ENCODE measurements around the gene FSTL5.

FSTL5 gene

GRCh38 chr4:161546902-161547301 is 616.9 kb downstream of the FSTL5 start:
- TF ChIP-seq CTCF (IDR thresholded peaks at IDR 0.05), result no peak
- no peak overlapping the region for H3K4me3 ChIP-seq
- no peak overlapping the region for H3K27ac ChIP-seq
- DNase-seq (ENCODE audit: low spot score), result no peak

GRCh38 chr4:161540265-161540664 is 623.5 kb downstream of the FSTL5 start:
- no peak for TF ChIP-seq CTCF (IDR thresholded peaks at IDR 0.05)
- H3K27ac ChIP-seq, result no peak overlapping the region
- no peak overlapping the region for H3K4me3 ChIP-seq
- DNase-seq (ENCODE audit: low spot score), result no peak

DNA sequence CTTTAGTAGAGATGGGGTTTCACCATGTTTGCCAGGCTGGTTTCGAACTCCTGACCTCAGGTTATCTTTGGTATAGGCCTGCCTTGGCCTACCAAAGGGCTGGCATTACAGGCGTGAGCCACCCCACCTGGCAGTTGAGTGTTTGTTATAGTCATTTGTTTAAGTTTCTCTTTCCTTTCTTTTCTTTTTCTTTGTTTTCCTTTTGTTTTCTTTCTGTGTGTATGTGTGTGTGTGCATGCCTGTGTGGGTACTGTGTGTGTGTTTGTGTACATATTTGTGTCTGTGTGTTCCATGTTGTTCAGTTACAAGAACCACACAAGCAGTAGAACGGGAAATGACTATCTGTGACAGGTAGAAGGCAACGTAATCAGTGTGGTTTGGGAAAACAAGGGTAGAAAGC is 624.9 kb downstream of the FSTL5 start:
- no peak overlapping the region for H3K27ac ChIP-seq
- H3K4me3 ChIP-seq, result no peak overlapping the region
- no peak for TF ChIP-seq CTCF (IDR thresholded peaks at IDR 0.05)
- no peak for DNase-seq (ENCODE audit: low spot score)

- no peak overlapping the region for H3K4me3 ChIP-seq
- H3K27ac ChIP-seq, result no peak overlapping the region
- no peak for DNase-seq (ENCODE audit: low spot score)
- TF ChIP-seq CTCF (IDR thresholded peaks at IDR 0.05), result no peak
These were observed 633.1 kb downstream of the FSTL5 start for GRCh38 chr4:161530710-161531109.

DNA sequence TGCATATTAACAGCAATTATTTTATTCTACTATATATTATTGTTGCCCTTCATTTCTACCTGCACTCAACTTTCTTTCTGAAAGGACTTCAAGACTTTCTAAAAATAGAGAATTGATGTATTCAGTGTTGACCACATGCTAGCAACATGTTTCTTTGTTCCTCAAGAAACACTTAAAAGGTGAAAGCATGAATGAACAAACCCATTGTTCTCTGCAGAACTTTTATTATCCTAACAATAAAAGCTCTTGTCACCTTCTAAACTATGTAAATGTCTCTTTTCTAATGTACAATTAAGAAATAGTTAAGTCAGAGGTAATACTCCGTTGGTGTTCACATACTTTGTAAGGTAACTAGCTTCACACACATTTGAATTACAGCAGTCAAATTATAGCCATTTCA is 638.7 kb downstream of the FSTL5 start:
- Histone ChIP-seq H3K4me3 (no peak overlapping the region), H3K27ac (no peak overlapping the region)
- no peak for DNase-seq (ENCODE audit: low spot score)
- no peak for TF ChIP-seq CTCF (IDR thresholded peaks at IDR 0.05)

DNA sequence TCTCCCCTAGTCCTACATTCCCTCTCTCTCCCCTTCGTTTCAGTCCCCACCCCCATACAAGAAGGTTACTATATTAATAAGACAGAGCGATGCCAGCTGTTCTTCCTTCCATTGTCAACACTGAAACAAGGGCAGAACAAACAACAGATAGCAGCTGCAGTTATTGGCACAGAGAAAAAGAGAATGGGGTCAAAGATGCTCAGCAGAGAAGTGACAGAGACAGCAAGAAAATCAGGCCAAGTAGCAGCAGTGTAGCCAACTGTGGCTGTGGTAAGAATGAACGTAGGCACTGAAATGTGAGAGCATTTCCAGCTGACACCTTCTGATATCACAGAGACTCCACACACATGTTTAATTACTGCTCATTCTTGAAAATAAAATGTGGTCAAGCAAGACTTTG is 641.8 kb downstream of the FSTL5 start:
- DNase-seq (ENCODE audit: low spot score), result no peak
- no peak for TF ChIP-seq CTCF (IDR thresholded peaks at IDR 0.05)
- no peak overlapping the region for H3K27ac ChIP-seq
- no peak overlapping the region for H3K4me3 ChIP-seq

DNA sequence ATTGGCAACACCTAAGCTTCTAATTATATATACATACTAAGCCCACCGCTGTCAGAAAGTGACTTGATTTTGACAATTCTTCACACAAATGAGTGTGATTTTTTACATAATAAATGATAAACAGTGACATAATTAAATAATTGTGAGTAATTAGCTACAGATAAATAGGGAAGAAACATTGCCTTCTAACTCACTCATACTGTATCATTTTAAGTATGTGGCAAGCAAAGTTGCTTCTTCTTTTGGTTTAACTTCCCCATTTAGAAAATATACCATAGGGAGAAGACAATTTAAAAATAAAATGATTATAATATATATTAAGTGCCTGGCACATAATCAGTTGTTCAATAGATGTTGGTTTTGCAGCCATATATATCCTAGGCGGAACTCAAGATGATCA is 644.2 kb downstream of the FSTL5 start:
- TF ChIP-seq CTCF (IDR thresholded peaks at IDR 0.05), result no peak
- no peak overlapping the region for H3K27ac ChIP-seq
- no peak for DNase-seq (ENCODE audit: low spot score)
- no peak overlapping the region for H3K4me3 ChIP-seq

Data from coronary artery (tissue), 2 donors.